ENCODE results near the gene OR6M1.

OR6M1 gene, protein sequence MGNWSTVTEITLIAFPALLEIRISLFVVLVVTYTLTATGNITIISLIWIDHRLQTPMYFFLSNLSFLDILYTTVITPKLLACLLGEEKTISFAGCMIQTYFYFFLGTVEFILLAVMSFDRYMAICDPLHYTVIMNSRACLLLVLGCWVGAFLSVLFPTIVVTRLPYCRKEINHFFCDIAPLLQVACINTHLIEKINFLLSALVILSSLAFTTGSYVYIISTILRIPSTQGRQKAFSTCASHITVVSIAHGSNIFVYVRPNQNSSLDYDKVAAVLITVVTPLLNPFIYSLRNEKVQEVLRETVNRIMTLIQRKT

DNA sequence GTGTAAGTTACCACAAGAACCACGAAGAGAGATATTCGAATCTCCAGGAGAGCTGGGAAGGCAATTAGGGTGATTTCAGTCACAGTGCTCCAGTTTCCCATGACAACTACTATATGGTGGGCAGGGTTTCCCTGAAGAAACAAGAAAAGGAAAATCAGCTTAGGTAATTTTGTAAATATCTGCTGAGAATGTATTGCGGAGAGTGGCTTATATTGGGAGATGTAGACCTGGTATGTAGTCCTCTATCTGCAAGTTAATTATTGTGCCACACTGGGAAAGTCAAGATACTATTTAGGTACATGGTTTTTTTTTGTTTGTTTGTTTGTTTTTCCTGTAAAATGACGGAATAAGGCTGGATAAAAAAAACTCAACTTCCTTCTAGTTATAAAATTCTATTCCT is at the start of gene OR6M1:
TSS of gene OR6M1 (minus strand) at position 101 of the 400 bp plus-strand sequence. CDS start at position 101, 0 bp downstream.
- DNase-seq (ENCODE audit: low spot score), result no peak
- TF ChIP-seq, protein P1, sequence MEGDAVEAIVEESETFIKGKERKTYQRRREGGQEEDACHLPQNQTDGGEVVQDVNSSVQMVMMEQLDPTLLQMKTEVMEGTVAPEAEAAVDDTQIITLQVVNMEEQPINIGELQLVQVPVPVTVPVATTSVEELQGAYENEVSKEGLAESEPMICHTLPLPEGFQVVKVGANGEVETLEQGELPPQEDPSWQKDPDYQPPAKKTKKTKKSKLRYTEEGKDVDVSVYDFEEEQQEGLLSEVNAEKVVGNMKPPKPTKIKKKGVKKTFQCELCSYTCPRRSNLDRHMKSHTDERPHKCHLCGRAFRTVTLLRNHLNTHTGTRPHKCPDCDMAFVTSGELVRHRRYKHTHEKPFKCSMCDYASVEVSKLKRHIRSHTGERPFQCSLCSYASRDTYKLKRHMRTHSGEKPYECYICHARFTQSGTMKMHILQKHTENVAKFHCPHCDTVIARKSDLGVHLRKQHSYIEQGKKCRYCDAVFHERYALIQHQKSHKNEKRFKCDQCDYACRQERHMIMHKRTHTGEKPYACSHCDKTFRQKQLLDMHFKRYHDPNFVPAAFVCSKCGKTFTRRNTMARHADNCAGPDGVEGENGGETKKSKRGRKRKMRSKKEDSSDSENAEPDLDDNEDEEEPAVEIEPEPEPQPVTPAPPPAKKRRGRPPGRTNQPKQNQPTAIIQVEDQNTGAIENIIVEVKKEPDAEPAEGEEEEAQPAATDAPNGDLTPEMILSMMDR (IDR thresholded peaks at IDR 0.05; ENCODE audit: extremely low read depth, insufficient read depth, missing control alignments), result no peak
- in situ Hi-C loops (cut with MboI; ENCODE audit: low pct_unique_long_range_greater_than_20kb, low sequenced_read_pairs, unreplicated experiment), result no loop called here

DNA sequence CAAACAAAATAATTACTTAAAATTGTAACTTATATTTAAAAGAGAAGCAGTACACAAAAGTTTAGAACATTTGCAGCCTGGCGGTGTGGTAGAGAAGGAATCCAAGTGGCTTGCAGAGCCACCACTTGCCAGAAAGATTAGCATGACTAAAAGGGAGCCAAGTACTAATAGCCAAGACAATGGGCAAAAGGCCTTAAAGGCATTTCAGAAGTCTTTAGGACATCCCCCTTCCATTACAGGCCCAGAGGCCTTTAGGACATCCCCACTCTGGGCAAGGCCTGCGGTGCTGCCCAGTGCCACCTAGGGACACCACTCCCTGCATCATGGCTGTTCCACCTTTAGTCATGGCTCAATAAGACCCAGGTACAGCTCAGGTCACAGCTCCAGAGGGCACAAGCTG is 46.9 kb upstream of the OR6M1 start:
- no peak for DNase-seq (ENCODE audit: low spot score)
- TF ChIP-seq, protein P1 (IDR thresholded peaks at IDR 0.05; ENCODE audit: extremely low read depth, insufficient read depth, missing control alignments), result no peak
- in situ Hi-C loops (cut with MboI; ENCODE audit: low pct_unique_long_range_greater_than_20kb, low sequenced_read_pairs, unreplicated experiment), result no loop called here

DNA sequence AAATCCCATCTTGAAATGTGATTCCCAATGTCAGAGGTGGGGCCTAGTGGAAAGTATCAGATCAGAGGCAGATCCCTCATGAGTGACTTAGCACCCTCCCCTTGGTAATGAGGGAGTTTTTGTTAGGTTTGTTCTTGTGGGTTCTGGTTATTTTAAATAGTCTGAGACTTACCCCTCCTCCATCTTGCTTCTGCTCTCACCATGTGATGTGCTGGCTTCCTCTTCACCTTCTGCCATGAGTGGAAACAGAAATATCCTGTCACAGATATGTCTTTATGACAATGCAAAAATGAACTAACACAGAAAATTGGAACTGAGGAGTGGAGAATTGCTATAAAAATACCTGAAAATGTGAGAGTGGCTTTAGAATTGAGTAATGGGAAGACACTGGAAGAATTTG is 46.2 kb upstream of the OR6M1 start:
- DNase-seq (ENCODE audit: low spot score), result no peak
- TF ChIP-seq, protein P1 (IDR thresholded peaks at IDR 0.05; ENCODE audit: extremely low read depth, insufficient read depth, missing control alignments), result no peak
- in situ Hi-C loops (cut with MboI; ENCODE audit: low pct_unique_long_range_greater_than_20kb, low sequenced_read_pairs, unreplicated experiment), result no loop called here

DNA sequence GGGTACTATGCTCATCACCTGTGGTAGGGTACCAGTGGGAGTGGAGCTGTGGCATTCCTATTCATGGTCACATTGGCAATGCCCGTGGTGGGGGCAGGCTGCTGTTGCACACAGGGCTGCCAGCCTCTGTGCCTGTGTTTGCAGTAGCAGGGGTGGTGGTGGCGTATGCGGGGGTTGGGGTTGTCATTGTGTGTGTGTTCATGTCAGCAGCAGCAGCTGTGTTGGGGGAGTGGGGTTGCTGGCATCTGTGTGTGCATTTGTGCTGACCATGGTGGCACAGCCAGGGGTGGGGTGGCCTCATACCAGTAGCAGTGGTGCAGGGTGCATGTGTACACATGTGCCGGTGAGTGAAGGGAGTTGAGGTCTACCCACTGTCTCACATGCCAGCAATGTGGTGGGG is 45.0 kb upstream of the OR6M1 start:
- TF ChIP-seq, protein P1 (IDR thresholded peaks at IDR 0.05; ENCODE audit: extremely low read depth, insufficient read depth, missing control alignments), result no peak
- DNase-seq (ENCODE audit: low spot score), result no peak
- in situ Hi-C loops (cut with MboI; ENCODE audit: low pct_unique_long_range_greater_than_20kb, low sequenced_read_pairs, unreplicated experiment), result no loop called here

DNA sequence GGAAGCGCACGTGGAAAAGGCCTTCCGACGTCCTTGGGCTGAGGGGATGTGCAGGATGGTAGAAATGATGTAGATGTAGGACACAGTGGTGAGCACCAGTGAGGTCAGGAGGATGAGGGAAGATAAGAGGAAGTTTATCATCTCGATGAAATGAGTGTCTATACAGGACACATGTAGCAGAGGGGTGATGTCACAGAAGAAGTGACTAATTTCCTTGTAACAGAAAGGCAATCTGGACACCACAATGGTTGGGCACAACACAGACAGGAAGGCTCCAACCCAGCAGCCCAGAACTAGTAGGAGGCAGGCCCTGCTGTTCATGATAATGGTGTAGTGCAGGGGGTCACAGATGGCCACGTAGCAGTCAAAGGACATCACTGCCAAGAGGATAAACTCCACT is 35.0 kb upstream of the OR6M1 start:
- in situ Hi-C loops (cut with MboI; ENCODE audit: low pct_unique_long_range_greater_than_20kb, low sequenced_read_pairs, unreplicated experiment), result no loop called here
- TF ChIP-seq, protein P1 (IDR thresholded peaks at IDR 0.05; ENCODE audit: extremely low read depth, insufficient read depth, missing control alignments), result no peak
- no peak for DNase-seq (ENCODE audit: low spot score)

DNA sequence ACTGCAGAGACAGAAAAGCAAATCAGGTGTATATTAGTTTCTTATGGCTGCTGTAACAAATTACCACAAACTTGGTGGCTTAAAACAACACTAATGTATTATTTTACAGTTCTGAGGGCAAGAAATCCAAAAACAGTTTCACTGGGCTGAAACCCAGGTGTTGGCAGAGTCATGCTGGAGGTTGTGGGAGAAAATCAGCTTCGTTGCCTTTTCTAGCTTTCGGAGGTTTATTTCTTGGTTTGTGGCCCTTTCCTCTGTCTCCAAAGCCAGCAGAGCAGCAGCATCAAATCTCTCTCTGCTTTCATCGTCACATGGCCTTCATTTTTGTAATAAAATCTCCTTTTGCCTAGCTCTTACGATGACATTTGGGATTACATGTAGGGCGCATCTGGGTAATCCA is 33.0 kb upstream of the OR6M1 start:
- in situ Hi-C loops (cut with MboI; ENCODE audit: low pct_unique_long_range_greater_than_20kb, low sequenced_read_pairs, unreplicated experiment), result no loop called here
- TF ChIP-seq, protein P1 (IDR thresholded peaks at IDR 0.05; ENCODE audit: extremely low read depth, insufficient read depth, missing control alignments), result no peak
- no peak for DNase-seq (ENCODE audit: low spot score)
